ENCODE measurements around the gene IHH.

- TF ChIP-seq CTCF (IDR thresholded peaks at IDR 0.05; ENCODE audit: poor library complexity) (no peak), EZH2phosphoT487 (IDR thresholded peaks at IDR 0.05; ENCODE audit: low read depth, severe bottlenecking, unreplicated experiment) (no peak)
These were observed 30.4 kb downstream of the IHH start for GRCh38 chr2:219030177-219030940.
